Measurements from ENCODE around the gene HLA-DRB5.

DNA sequence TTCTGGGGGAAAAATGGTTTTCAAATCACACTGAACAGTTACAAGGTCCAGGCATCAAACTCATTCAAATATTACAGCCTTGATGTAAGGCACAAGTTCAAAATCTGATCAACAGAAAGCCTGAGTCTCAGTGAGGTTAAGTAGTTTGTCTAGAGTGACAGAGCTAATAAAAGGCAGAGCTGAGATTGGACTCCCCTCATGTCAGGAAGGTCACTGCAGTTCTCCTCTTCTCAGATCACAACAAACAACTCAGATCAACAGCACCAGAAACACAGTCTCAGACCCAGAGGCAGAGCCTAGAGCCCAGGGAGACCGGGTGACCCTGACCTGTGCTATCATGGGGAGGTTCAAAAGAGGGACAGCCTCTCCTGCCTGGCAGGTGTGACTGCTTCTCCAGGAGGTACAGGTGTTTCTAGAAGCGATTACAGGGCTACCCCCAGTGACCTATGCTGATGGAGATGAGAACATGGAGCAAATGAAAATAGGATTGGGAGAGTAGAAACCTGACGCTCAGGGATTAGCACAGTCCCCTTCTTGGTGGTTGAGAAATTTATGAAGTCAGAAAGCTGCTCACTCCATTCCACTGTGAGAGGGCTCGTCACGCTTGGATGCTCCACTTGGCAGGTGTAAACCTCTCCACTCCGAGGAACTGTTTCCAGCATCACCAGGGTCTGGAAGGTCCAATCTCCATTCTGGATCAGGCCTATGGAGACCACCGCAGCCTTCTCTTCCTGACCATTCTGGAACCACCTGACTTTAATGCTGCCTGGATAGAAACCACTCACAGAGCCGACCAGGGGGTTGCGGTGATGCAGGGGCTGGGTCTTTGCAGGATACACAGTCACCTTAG is 24.3 kb upstream of the HLA-DRB5 start:
- TF ChIP-seq, protein P1, sequence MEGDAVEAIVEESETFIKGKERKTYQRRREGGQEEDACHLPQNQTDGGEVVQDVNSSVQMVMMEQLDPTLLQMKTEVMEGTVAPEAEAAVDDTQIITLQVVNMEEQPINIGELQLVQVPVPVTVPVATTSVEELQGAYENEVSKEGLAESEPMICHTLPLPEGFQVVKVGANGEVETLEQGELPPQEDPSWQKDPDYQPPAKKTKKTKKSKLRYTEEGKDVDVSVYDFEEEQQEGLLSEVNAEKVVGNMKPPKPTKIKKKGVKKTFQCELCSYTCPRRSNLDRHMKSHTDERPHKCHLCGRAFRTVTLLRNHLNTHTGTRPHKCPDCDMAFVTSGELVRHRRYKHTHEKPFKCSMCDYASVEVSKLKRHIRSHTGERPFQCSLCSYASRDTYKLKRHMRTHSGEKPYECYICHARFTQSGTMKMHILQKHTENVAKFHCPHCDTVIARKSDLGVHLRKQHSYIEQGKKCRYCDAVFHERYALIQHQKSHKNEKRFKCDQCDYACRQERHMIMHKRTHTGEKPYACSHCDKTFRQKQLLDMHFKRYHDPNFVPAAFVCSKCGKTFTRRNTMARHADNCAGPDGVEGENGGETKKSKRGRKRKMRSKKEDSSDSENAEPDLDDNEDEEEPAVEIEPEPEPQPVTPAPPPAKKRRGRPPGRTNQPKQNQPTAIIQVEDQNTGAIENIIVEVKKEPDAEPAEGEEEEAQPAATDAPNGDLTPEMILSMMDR (IDR thresholded peaks at IDR 0.05): no peak
- TF ChIP-seq EZH2 (IDR thresholded peaks at IDR 0.05; ENCODE audit: borderline replicate concordance, insufficient read depth, low read depth, low read length, poor library complexity, severe bottlenecking): no peak

All from B cell (primary cell).